GM19395 (cell line): ENCODE data around the gene CTAGE1.
"Not testable (repeated sequence)": the region's sequence is repeated elsewhere in the genome, so short reads cannot be mapped to it uniquely, and the experiment has no call there.

Experiments used
- ATAC-seq: cut with Tn5 transposase; IDR thresholded peaks from one replicate; pipeline ENCODE4 v1.9.1; 2021; ENCODE audit warnings: mild to moderate bottlenecking, moderate library complexity; ENCODE audit not compliant: unreplicated experiment

Gene CTAGE1

DNA sequence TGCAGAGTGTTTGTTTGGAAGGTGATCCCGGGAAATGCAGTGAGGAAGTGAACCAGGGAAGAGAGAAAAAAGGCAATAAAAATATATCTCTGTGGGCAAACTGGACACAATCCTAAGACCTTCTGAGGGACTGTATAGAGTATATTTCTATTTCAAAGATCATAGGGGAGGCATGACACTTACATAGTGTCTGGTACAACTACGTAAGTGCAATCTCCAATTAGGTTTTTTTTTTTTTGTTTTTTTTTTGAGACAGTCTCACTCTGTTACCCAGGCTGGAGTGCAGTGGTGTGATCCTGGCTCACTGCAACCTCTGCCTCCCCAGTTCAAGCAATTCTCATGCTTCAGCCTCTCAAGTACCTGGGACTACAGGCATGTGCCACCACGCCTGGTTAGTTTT lies 24.6 kb downstream of the CTAGE1 start:
- ATAC-seq, result not testable (repeated sequence)

- ATAC-seq, result no peak
Observed at GRCh38 chr18:22391407-22392345, 26.0 kb downstream of the CTAGE1 start.

DNA sequence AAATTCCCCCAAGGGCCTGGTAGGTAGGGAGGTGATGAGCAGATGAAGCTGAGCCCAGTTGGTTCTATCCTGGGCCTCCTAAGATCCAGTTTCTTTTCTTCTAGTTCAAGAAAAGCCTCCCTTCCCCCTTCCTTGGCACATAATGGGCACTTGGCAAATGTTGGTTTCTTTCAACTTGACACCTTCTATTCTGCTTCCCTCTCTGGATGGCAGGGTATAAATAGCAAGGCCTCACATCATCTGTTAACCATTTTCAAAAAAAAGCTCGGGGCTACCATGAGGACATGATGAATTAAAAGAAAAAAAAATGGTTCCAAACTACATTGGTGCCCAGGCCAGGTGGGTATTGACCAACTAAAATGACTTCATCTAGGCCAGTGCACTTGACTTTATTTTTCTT lies 29.9 kb downstream of the CTAGE1 start:
- ATAC-seq, result no peak

DNA sequence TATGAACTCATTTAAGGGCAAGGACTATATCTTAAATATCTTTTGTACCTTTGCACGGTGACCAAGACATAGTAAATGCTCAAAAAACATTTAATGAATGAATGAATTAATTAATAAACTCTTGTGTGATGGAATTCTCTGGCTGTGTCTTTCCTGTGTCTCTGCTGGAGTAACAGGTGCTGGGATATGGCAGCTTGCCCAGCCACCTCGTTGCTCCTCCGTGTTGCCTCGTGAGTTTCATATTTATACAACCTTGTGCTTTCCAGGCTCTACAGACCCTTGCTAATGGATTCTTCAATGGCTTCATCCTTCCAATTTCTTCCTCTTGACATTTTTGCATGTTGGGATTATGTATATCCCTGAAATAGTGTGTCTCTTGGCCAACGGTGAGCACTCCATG lies 30.4 kb downstream of the CTAGE1 start:
- no peak for ATAC-seq

DNA sequence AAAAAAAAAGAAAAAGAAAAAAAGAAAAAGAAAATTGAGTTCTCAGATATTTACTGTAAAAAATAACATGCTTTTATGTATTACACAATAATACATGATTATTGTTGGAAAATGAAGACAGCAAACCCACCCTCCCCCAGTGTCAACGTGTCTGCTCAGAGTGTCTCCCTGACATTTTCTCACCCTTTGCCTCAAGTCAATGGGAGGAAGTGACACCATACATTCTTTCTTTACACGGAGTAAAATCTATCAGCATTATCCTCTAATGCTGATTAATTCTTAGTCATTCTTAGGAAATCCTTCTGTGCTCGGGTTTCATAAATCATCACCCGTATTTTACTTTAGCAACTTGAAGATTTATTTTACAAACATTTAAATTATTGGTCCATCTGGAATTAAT lies 32.0 kb downstream of the CTAGE1 start:
- no peak for ATAC-seq

GRCh38 chr18:22378672-22379282 lies 38.9 kb downstream of the CTAGE1 start:
- no peak for ATAC-seq

DNA sequence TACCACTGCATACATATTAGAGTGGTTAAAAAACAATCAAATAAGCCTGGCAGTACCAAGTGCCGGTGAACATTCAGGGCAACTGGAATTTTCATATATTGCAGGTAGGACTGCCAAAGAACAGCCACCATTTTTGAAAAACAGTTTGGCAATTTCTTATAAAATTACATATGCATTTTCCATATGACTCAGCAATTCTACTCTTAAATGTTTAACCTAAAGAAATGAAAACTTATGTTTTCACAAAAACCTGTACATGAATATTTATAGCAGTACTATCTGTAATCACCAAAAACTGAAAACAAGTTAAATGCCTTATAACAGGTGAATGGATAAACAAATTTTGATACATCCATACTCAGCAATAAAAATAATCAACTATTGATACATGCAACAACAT lies 39.9 kb downstream of the CTAGE1 start:
- ATAC-seq, result no peak

GRCh38 chr18:22370414-22370813 lies 47.3 kb downstream of the CTAGE1 start:
- ATAC-seq, result no peak

- no peak for ATAC-seq
Observed at GRCh38 chr18:22368021-22368420, 49.7 kb downstream of the CTAGE1 start.

DNA sequence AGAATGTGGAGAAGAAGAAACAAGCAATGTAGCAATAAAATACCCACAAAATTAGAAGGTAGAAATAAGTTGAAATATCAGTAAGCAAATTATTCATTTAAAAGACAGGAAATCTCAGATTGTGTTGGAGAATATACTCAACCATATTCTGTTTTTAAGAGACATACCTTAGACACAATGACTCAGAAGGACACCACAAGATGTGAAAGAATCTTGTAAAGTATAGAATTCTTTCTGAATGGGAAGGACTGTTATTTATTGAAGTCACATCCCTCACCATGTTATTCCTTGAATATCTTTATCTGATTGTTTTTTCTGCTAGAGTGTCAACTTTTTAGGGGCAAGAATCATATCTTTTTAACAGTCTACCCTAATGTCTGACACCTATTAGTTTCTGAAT lies 50.4 kb downstream of the CTAGE1 start:
- no peak for ATAC-seq

GRCh38 chr18:22363867-22364463 lies 53.8 kb downstream of the CTAGE1 start:
- no peak for ATAC-seq
